HepG2 (cell line): ENCODE data around the gene IGIP. TPM values are rescaled to one million over a fixed set of nuclear protein-coding genes. Genes with fewer than 3 reads are reported as not detected.

Source experiments
- AHDC1 ChIP-seq: sonication (generic); formaldehyde crosslinking; IDR thresholded peaks from 2 replicates; pipeline ENCODE4 v1.5.1; 2020; ENCODE audit warnings: mild to moderate bottlenecking, missing genetic modification reagents, borderline replicate concordance
- ETV5 ChIP-seq: IDR thresholded peaks from 2 replicates; pipeline ENCODE4 v1.6.1; 2018; ENCODE audit warnings: missing biosample characterization, missing genetic modification reagents, inconsistent platforms, borderline replicate concordance
- HDAC1 ChIP-seq: sonication (generic); formaldehyde crosslinking; IDR thresholded peaks from 2 replicates; pipeline ENCODE4 v1.5.1; 2020; ENCODE audit warnings: mild to moderate bottlenecking, missing genetic modification reagents
- KDM3A ChIP-seq: IDR thresholded peaks from 2 replicates; pipeline ENCODE4 v1.6.1; 2018; ENCODE audit warnings: low read depth, missing compliant biosample characterization
- KMT2A ChIP-seq: sonication (generic); formaldehyde crosslinking; IDR thresholded peaks from 2 replicates; pipeline ENCODE4 v1.4.0; 2020; ENCODE audit warnings: missing genetic modification reagents
- MXD4 ChIP-seq: IDR thresholded peaks from 2 replicates; pipeline ENCODE4 v1.6.1; 2016; ENCODE audit warnings: mild to moderate bottlenecking, missing biosample characterization, missing genetic modification reagents
- NKX3-1 ChIP-seq: sonication (generic); formaldehyde crosslinking; IDR thresholded peaks from 2 replicates; pipeline ENCODE4 v1.5.0; 2020; ENCODE audit warnings: missing genetic modification reagents
- RBM22 ChIP-seq: fragments of 200-400 bp; formaldehyde crosslinking; optimal IDR thresholded peaks from 2 replicates; pipeline ENCODE3; 2017; ENCODE audit warnings: mild to moderate bottlenecking, low read length, moderate library complexity
- RBM39 ChIP-seq: fragments of 200-400 bp; formaldehyde crosslinking; IDR thresholded peaks from one replicate; pipeline ENCODE4 v1.6.1; 2018; ENCODE audit warnings: antibody characterized with exemption, mild to moderate bottlenecking, low read depth, low read length; ENCODE audit not compliant: poor library complexity, severe bottlenecking
- SALL1 ChIP-seq: sonication (generic); formaldehyde crosslinking; IDR thresholded peaks from 2 replicates; pipeline ENCODE4 v1.8.0; 2022; ENCODE audit warnings: mild to moderate bottlenecking, missing genetic modification reagents
- SNRNP70 ChIP-seq: fragments of 200-400 bp; formaldehyde crosslinking; IDR thresholded peaks from 2 replicates; pipeline ENCODE4 v1.6.1; 2017; ENCODE audit warnings: mild to moderate bottlenecking, low read depth, low read length, moderate library complexity
- SP4 ChIP-seq: sonication (generic); formaldehyde crosslinking; IDR thresholded peaks from 2 replicates; pipeline ENCODE4 v1.8.1; 2023; ENCODE audit warnings: mild to moderate bottlenecking, missing genetic modification reagents
- THAP11 ChIP-seq: IDR thresholded peaks from 2 replicates; pipeline ENCODE4 v1.6.1; 2016; ENCODE audit warnings: missing biosample characterization, missing genetic modification reagents
- THRA ChIP-seq: sonication (generic); formaldehyde crosslinking; IDR thresholded peaks from 2 replicates; pipeline ENCODE4 v1.4.0; 2020; ENCODE audit warnings: missing genetic modification reagents, borderline replicate concordance
- ZBTB7B ChIP-seq: sonication (generic); formaldehyde crosslinking; IDR thresholded peaks from 2 replicates; pipeline ENCODE4 v1.4.0; 2020; ENCODE audit warnings: missing genetic modification reagents
- ZNF431 ChIP-seq: sonication (generic); formaldehyde crosslinking; IDR thresholded peaks from 2 replicates; pipeline ENCODE4 v1.9.0; 2022; ENCODE audit warnings: missing genetic modification reagents, low read depth, mild to moderate bottlenecking, borderline replicate concordance
- ZNF432 ChIP-seq: sonication (generic); formaldehyde crosslinking; IDR thresholded peaks from 2 replicates; pipeline ENCODE4 v1.5.0; 2020; ENCODE audit warnings: missing genetic modification reagents, mild to moderate bottlenecking, borderline replicate concordance
- ZNF687 ChIP-seq: sonication (generic); formaldehyde crosslinking; IDR thresholded peaks from 2 replicates; pipeline ENCODE4 v1.5.1; 2020; ENCODE audit warnings: mild to moderate bottlenecking, missing genetic modification reagents, moderate library complexity
- polyA plus RNA-seq, 8 experiments: library from polyadenylated mRNA; depleted of rRNA in 3 of 8; stranded (reverse) in 7 of 8; unstranded in 1 of 8; fragments of >200 nt; fragmentation: Illumina TruSeq in 4 of 8; extraction: Trizol in 4 of 8; gene quantifications; 2 replicates each; pipeline versions ENCODE4 v1.2.1 to v1.2.3, GENCODE V29; 2011 to 2016; ENCODE audit warnings: low read depth in 4 of 8, missing spikeins in 1 of 8, mixed read lengths in 1 of 8; ENCODE audit not compliant: insufficient read depth in 1 of 8
- total RNA-seq, 5 experiments: library from RNA; depleted of rRNA; stranded (reverse); fragments of >200 nt; fragmentation: Illumina TruSeq; extraction: Trizol; gene quantifications; 2 replicates each; pipeline ENCODE4 v1.2.3, GENCODE V29; 2016; ENCODE audit warnings: low read depth in 1 of 5

The IGIP gene
- total and polyA plus RNA-seq, 2 of the 13 experiments (the other 11 are each of a cell fraction or from before 2014, with no cell fraction given), result 1.7 to 2.1 TPM

GRCh38 chr5:140145818-140146522 lies 20.2 kb downstream of the IGIP start (continued):
- TF ChIP-seq AHDC1 (0 out of 2 replicates have a peak, but pooled peaks have one; percentile 14), SALL1 (CRISPR knock-in tag) (peak; percentile 61), THRA (CRISPR knock-in tag) (0 out of 2 replicates have a peak, but pooled peaks have one; percentile 19), ETV5 (CRISPR knock-in tag) (no peak), ZBTB7B (no peak), SNRNP70 (no peak), ZNF687 (CRISPR knock-in tag) (peak; percentile 73), NKX3-1 (no peak), KDM3A (CRISPR knock-in tag) (peak; percentile 67; the same call in 1 of the 2 replicates), ZNF432 (CRISPR knock-in tag) (no peak), KMT2A (CRISPR knock-in tag) (peak; percentile 24; the same call in 1 of the 2 replicates), MXD4 (CRISPR knock-in tag) (peak; percentile 43; the same call in 1 of the 2 replicates), HDAC1 (peak; percentile 46; the same call in 1 of the 2 replicates), SP4 (CRISPR knock-in tag) (peak; percentile 57; the same call in 1 of the 2 replicates), RBM22 (no peak), ZNF431 (CRISPR knock-in tag) (no peak), THAP11 (0 out of 2 replicates have a peak, but pooled peaks have one; percentile 17), RBM39 (peak; percentile 32)
